Heart left ventricle (tissue), 13 donors: ENCODE data around the gene LIPT2.

ENCODE experiments used
- CTCF ChIP-seq, 12 donors: fragments of 200-600 bp; sonication (generic) in 4 of 12; IDR thresholded peaks; one replicate each; pipeline versions ENCODE4 v1.5.0 to v1.8.0; 2018 to 2022; ENCODE audit warnings: antibody characterized with exemption in 12 of 12, mild to moderate bottlenecking in 5 of 12
- POLR2A ChIP-seq, 2 donors: fragments of 450-650 bp; IDR thresholded peaks; one replicate each; pipeline ENCODE4 v1.6.1; 2017; ENCODE audit warnings: antibody characterized with exemption in 2 of 2, mild to moderate bottlenecking in 2 of 2, moderate library complexity in 2 of 2
- donor health status: ischemic (EF 13 %, LVEDD 7.1; RV severe dilation, severe dysfunction).
- donor health status: DM: no; HTN: yes; CAD: no.
- donor health status: DM: no; HTN: no; CAD: no.
- donor health status: ischemic (EF 25% LVEDD 6.9; RV normal size, moderate dysfunction).
- donor health status: ischemic (EF 25% LVEDD 5.7; RV mildly dilated, moderate dysfunction).
- donor health status: ischemic (EF 35%, LVEDD 5.7; RV mildly dilated, moderate dysfunction).
- donor health status: nonischemic (EF 11% LVEDD 7.7; RV severe dilation, severe dysfunction).
- donor health status: DM: yes; HTN: yes; CAD: no.
- donor health status: PGD.
- donor health status: ischemic (EF 29% LVEDD 5.4; RV normal size, mild dysfunction).
- donor health status: nonischemic (EF 23%, LVEDD 6.1; RV moderate dilation, normal function).

DNA sequence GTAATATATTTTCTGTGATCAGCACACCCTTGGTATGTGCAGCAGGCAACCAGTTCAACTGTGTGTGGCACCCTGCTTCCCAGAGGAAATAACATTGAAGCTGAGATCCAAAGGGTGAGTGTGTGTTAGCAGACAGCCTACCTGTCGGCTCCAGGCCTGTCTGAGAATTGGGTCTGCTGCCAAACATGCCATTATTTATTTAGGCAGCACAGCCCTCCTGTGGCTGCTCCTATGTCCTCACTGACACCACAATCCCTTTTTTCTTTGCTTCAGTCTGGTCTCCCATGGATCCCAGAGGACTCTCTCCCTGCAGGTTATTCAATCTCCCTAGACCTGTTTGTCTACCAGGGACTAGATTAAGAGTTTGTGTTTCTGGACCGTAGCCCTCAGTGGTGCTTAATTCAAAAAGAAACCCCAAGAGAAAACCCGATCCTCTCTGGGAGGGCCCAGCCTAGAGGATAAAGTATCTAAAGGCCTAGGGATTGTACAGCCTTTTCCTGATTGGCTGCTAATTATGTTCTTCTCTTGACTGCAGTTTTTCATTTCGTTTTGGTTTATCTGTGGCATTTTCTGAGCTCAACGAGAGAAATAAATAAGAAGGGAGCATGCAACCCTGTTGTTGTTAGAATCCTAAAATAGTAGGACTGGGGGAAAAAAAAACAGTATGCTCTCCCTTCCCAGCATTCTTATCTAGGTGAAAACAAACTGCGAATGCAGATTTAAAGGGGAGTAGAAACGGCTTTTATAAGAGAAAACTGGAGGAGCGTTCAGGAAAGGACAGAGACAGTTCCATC, 50.3 kb downstream of the LIPT2 start:
- TF ChIP-seq CTCF (IDR thresholded peaks at IDR 0.05) (peak in 4 of 12 donors; percentile 7 to 17 (median 11)), POLR2A (IDR thresholded peaks at IDR 0.05) (no peak)
